ENCODE data around the gene EIF5A. TPM values are rescaled to one million over a fixed set of nuclear protein-coding genes. Genes with fewer than 3 reads are reported as not detected.

The EIF5A gene
- total and polyA plus RNA-seq, 9 of the 15 experiments (the other 6 are each of a cell fraction or from before 2014, with no cell fraction given) = 22.9 to 1,163 (median 772) TPM

DNA sequence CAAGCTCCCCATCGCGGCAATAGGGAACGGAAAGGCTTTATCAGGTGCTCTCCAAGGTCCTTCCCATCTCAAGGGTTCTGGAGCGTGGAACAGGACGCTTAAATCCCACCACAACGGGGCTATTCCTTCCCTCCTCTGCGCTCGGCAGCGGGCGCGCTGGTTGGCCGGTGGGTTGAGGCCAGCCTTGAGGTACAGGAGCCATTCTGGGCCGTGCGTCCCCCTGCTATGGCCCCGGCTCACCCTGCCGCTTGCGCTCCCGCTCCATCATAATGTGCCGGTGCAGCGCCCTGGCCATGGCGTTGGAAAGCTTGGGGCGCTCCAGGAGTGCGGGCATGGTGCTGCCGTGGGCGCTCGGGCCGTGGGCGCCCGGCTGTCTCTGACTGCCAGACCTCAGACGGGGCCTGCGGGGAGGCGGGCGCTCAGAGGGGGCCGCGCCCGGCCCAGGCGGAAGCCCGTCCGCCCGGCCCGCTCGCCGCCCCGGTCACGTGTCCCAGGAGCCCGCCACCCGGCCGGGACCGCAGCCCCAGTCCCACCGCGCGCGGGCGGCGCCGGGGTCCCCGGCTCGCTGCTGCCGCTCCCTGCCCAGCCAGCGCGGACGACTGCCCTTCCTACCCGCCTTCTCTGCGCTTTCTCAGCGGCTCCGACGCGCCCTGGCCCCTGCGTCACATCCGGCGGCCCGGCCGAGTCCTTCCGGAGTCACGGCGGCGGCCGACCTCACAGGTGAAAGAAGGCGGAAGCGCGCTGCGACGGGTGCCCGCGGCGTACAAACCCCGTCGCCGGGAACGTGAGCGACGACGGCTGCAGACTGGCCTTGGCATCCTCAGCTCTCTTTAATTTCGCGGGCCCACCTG is 7.5 kb downstream of the EIF5A start, which contains the start of gene GPS2 (continued):
- peak; percentile 99 for TF ChIP-seq NR2C2 (CRISPR knock-in tag; IDR thresholded peaks at IDR 0.05)
- TF ChIP-seq NR2C2 (tag; IDR thresholded peaks at IDR 0.05) = peak; percentile 99
- TF ChIP-seq DACH1 (IDR thresholded peaks at IDR 0.05; ENCODE audit: partially characterized antibody) = peak; percentile 26
- TF ChIP-seq SNRNP70 (optimal IDR thresholded peaks at IDR 0.05; ENCODE audit: low read depth, low read length) = no peak
- TF ChIP-seq GABPB1 (CRISPR knock-in tag; IDR thresholded peaks at IDR 0.05) = peak; percentile 96
- peak; percentile 94 for TF ChIP-seq ELF1 (tag; IDR thresholded peaks at IDR 0.05)
- no peak for TF ChIP-seq ZNF561 (CRISPR knock-in tag; conservative IDR thresholded peaks at IDR 0.05)
- peak; percentile 55 for TF ChIP-seq HMGN3 (IDR thresholded peaks at IDR 0.05; ENCODE audit: borderline replicate concordance, extremely low read depth, insufficient read length, low read depth, low read length)
- TF ChIP-seq CREB1 (IDR thresholded peaks at IDR 0.05) = peak; percentile 88
- peak; percentile 95 for TF ChIP-seq CREB1 (CRISPR knock-in tag; IDR thresholded peaks at IDR 0.05)
- no peak for TF ChIP-seq CBX1 (IDR thresholded peaks at IDR 0.05; ENCODE audit: low read depth)
- 0 out of 2 replicates have a peak, but pooled peaks have one; percentile 43 for TF ChIP-seq XRCC5 (IDR thresholded peaks at IDR 0.05; ENCODE audit: low read depth, low read length)
- peak; percentile 66; the same call in 1 of the 2 replicates for TF ChIP-seq EP400 (IDR thresholded peaks at IDR 0.05)
- no peak for TF ChIP-seq ZNF785 (CRISPR knock-in tag; IDR thresholded peaks at IDR 0.05)
- TF ChIP-seq DIDO1 (tag; IDR thresholded peaks at IDR 0.05; ENCODE audit: low read depth) = peak; percentile 46; the same call in 1 of the 2 replicates
- peak in 2 of 3 experiments; percentile 38 to 49 for TF ChIP-seq YY1 (IDR thresholded peaks at IDR 0.05; ENCODE audit: borderline replicate concordance in 1 of 3, control insufficient read depth in 1 of 3, extremely low read depth in 1 of 3, insufficient read depth in 3 of 3, insufficient read length in 1 of 3, insufficient replicate concordance in 2 of 3, low read depth in 1 of 3, low read length in 2 of 3)
- peak; percentile 81 for TF ChIP-seq PCBP1 (IDR thresholded peaks at IDR 0.05; ENCODE audit: low read depth, low read length, poor library complexity, severe bottlenecking)
- peak; percentile 86 for TF ChIP-seq MIER1 (IDR thresholded peaks at IDR 0.05; ENCODE audit: low read depth)
- TF ChIP-seq, protein P1, sequence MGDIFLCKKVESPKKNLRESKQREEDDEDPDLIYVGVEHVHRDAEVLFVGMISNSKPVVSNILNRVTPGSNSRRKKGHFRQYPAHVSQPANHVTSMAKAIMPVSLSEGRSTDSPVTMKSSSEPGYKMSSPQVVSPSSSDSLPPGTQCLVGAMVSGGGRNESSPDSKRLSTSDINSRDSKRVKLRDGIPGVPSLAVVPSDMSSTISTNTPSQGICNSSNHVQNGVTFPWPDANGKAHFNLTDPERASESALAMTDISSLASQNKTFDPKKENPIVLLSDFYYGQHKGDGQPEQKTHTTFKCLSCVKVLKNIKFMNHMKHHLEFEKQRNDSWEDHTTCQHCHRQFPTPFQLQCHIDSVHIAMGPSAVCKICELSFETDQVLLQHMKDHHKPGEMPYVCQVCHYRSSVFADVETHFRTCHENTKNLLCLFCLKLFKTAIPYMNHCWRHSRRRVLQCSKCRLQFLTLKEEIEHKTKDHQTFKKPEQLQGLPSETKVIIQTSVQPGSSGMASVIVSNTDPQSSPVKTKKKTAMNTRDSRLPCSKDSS (IDR thresholded peaks at IDR 0.05; ENCODE audit: low read depth, partially characterized antibody) = no peak
- no peak for TF ChIP-seq TCF3 (CRISPR knock-in tag; IDR thresholded peaks at IDR 0.05)
- TF ChIP-seq KLF16 (IDR thresholded peaks at IDR 0.05) = 0 out of 2 replicates have a peak, but pooled peaks have one; percentile 3
- TF ChIP-seq RBM22 (IDR thresholded peaks at IDR 0.05; ENCODE audit: low read depth, low read length, poor library complexity, severe bottlenecking) = peak; percentile 84
- TF ChIP-seq MYC (IDR thresholded peaks at IDR 0.05; ENCODE audit: low read depth, low read length) = no peak; the same call in 1 of the 2 replicates
- TF ChIP-seq MYC (CRISPR knock-in tag; IDR thresholded peaks at IDR 0.05; ENCODE audit: borderline replicate concordance, low read depth) = no peak
- 0 out of 2 replicates have a peak, but pooled peaks have one; percentile 39 for TF ChIP-seq TGIF2 (CRISPR knock-in tag; IDR thresholded peaks at IDR 0.05)
- TF ChIP-seq POLR2A (conservative IDR thresholded peaks at IDR 0.05) = peak; percentile 73
